HEK293 (cell line): ENCODE results near the gene CLIC4.

ENCODE experiments used
- CTCF ChIA-PET: fragments of 350-600 bp; formaldehyde crosslinking; extraction: SDS; loops from one replicate; lab custom pipeline; 2021; ENCODE audit warnings: antibody characterized with exemption; lab: Yijun Ruan, JAX
- POLR2A ChIA-PET: fragments of 300-600 bp; formaldehyde crosslinking; extraction: SDS; loops from one replicate; lab custom pipeline; 2020; ENCODE audit warnings: antibody characterized with exemption, inconsistent platforms; lab: Yijun Ruan, JAX
- H3K27ac ChIP-seq: fragments of 200-500 bp; sonication (Bioruptor generic); 2 replicates; pipeline ENCODE4 v1.5.1; 2014; ENCODE audit warnings: low read depth, low read length, control low read depth, inconsistent platforms; ENCODE audit errors: extremely low read depth
- H3K36me3 ChIP-seq, 2 experiments: fragments of 200-500 bp in 1 of 2; sonication (Bioruptor generic) in 1 of 2; 1 replicate in 1 of 2; 2 replicates in 1 of 2; pipeline ENCODE4 v1.5.1; 2014 to 2017; ENCODE audit warnings: inconsistent platforms in 2 of 2, low read length in 2 of 2; ENCODE audit not compliant: control insufficient read depth in 2 of 2, insufficient read depth in 1 of 2
- H3K4me1 ChIP-seq: fragments of 200-500 bp; sonication (Bioruptor generic); 2 replicates; pipeline ENCODE4 v1.5.1; 2014; ENCODE audit warnings: mild to moderate bottlenecking, low read length, inconsistent platforms; ENCODE audit not compliant: control insufficient read depth, insufficient read depth
- H3K4me3 ChIP-seq: 2 replicates; pipeline ENCODE4 v1.5.1; 2011; ENCODE audit warnings: low read depth, mild to moderate bottlenecking, control low read depth, low read length, moderate library complexity
- H3K9me3 ChIP-seq: fragments of 200-500 bp; sonication (Bioruptor generic); 2 replicates; pipeline ENCODE4 v1.5.1; 2014; ENCODE audit warnings: low read depth, low read length, inconsistent platforms; ENCODE audit not compliant: control insufficient read depth, insufficient read depth
- MYNN ChIP-seq: fragments of 450-650 bp; formaldehyde crosslinking; IDR thresholded peaks from 2 replicates; pipeline ENCODE4 v1.5.1; 2016; ENCODE audit warnings: missing biosample characterization, missing genetic modification characterization, borderline replicate concordance
- OSR2 ChIP-seq: fragments of 450-650 bp; formaldehyde crosslinking; IDR thresholded peaks from 2 replicates; pipeline ENCODE4 v1.5.1; 2016; ENCODE audit warnings: missing biosample characterization, missing genetic modification characterization
- TCF7L2 ChIP-seq: IDR thresholded peaks from 2 replicates; pipeline ENCODE4 v1.6.1; 2011; ENCODE audit warnings: low read depth, mild to moderate bottlenecking, inconsistent platforms, low read length, moderate library complexity, borderline replicate concordance
- ZNF16 ChIP-seq: fragments of 450-650 bp; formaldehyde crosslinking; IDR thresholded peaks from 2 replicates; pipeline ENCODE4 v1.5.1; 2016; ENCODE audit warnings: low read depth, missing biosample characterization, missing genetic modification characterization
- ZNF174 ChIP-seq: fragments of 450-650 bp; formaldehyde crosslinking; IDR thresholded peaks from 2 replicates; pipeline ENCODE4 v1.5.0; 2017; ENCODE audit warnings: missing biosample characterization, mild to moderate bottlenecking, missing genetic modification characterization
- ZNF214 ChIP-seq: fragments of 450-650 bp; formaldehyde crosslinking; IDR thresholded peaks from 2 replicates; pipeline ENCODE4 v1.5.1; 2017; ENCODE audit warnings: missing biosample characterization, mild to moderate bottlenecking, missing genetic modification characterization, borderline replicate concordance
- ZNF26 ChIP-seq: fragments of 450-650 bp; formaldehyde crosslinking; IDR thresholded peaks from 2 replicates; pipeline ENCODE4 v1.5.1; 2016; ENCODE audit warnings: missing biosample characterization, missing genetic modification characterization
- ZNF350 ChIP-seq: fragments of 450-650 bp; formaldehyde crosslinking; IDR thresholded peaks from 2 replicates; pipeline ENCODE4 v1.5.0; 2017; ENCODE audit warnings: missing biosample characterization, mild to moderate bottlenecking, missing genetic modification characterization
- ZNF354C ChIP-seq: fragments of 450-650 bp; formaldehyde crosslinking; IDR thresholded peaks from 2 replicates; pipeline ENCODE4 v1.5.1; 2016; ENCODE audit warnings: missing biosample characterization, missing genetic modification characterization, low read depth, borderline replicate concordance
- ZNF362 ChIP-seq: fragments of 450-650 bp; formaldehyde crosslinking; IDR thresholded peaks from 2 replicates; pipeline ENCODE4 v1.5.1; 2016; ENCODE audit warnings: missing biosample characterization, missing genetic modification characterization
- ZNF585B ChIP-seq: fragments of 450-650 bp; formaldehyde crosslinking; IDR thresholded peaks from 2 replicates; pipeline ENCODE4 v1.5.1; 2016; ENCODE audit warnings: missing biosample characterization, missing genetic modification characterization
- ZNF623 ChIP-seq: fragments of 450-650 bp; formaldehyde crosslinking; IDR thresholded peaks from 2 replicates; pipeline ENCODE4 v1.5.1; 2016; ENCODE audit warnings: missing biosample characterization, missing genetic modification characterization
- ZNF639 ChIP-seq: fragments of 450-650 bp; formaldehyde crosslinking; IDR thresholded peaks from 2 replicates; pipeline ENCODE4 v1.5.1; 2016; ENCODE audit warnings: missing biosample characterization, missing genetic modification characterization
- ZNF645 ChIP-seq: fragments of 450-650 bp; formaldehyde crosslinking; IDR thresholded peaks from 2 replicates; pipeline ENCODE4; 2016; ENCODE audit warnings: missing biosample characterization, missing genetic modification characterization
- ZNF76 ChIP-seq: fragments of 450-650 bp; formaldehyde crosslinking; IDR thresholded peaks from 2 replicates; pipeline ENCODE4; 2016; ENCODE audit warnings: low read depth, missing biosample characterization, missing genetic modification characterization, borderline replicate concordance
- ZNF791 ChIP-seq: fragments of 450-650 bp; formaldehyde crosslinking; IDR thresholded peaks from 2 replicates; pipeline ENCODE4 v1.5.1; 2016; ENCODE audit warnings: missing biosample characterization, missing genetic modification characterization
- ZNF792 ChIP-seq: fragments of 450-650 bp; formaldehyde crosslinking; IDR thresholded peaks from 2 replicates; pipeline ENCODE4 v1.5.1; 2016; ENCODE audit warnings: missing biosample characterization, missing genetic modification characterization
- ZSCAN18 ChIP-seq: fragments of 450-650 bp; formaldehyde crosslinking; IDR thresholded peaks from 2 replicates; pipeline ENCODE4 v1.5.1; 2016; ENCODE audit warnings: missing biosample characterization, missing genetic modification characterization

Gene CLIC4

GRCh38 chr1:24715658-24716057 is 29.6 kb upstream of the CLIC4 start (continued):
- TF ChIP-seq ZNF645 (tag by site-specific recombination) (no peak), MYNN (tag by site-specific recombination) (no peak), ZNF639 (tag by site-specific recombination) (no peak), ZNF76 (tag by site-specific recombination) (no peak), OSR2 (tag by site-specific recombination) (no peak), ZNF791 (tag by site-specific recombination) (no peak), ZNF792 (tag by site-specific recombination) (no peak), ZNF585B (tag by site-specific recombination) (no peak)

- CTCF ChIA-PET, result interaction anchor here (0.9 kb wide), 3 partner anchors 27 to 57 kb away, joined by 3 read pairs; no protein-coding TSS in a partner anchor
- Histone ChIP-seq H3K36me3 (no peaks in the 10 kb centered on the region), H3K4me3 (no peak overlapping the region), H3K9me3 (no peaks in the 10 kb centered on the region), H3K27ac (no peak overlapping the region), H3K4me1 (no peaks in the 10 kb centered on the region)
- POLR2A ChIA-PET, result no interaction called here
- TF ChIP-seq ZNF354C (tag by site-specific recombination), result no peak
- no peak for TF ChIP-seq ZNF623 (tag by site-specific recombination)
- no peak for TF ChIP-seq ZNF174 (tag by site-specific recombination)
- TF ChIP-seq ZNF214, result no peak
- TF ChIP-seq ZNF16 (tag by site-specific recombination), result no peak
- TF ChIP-seq ZNF350 (tag by site-specific recombination), result no peak
- no peak for TF ChIP-seq ZNF26 (tag by site-specific recombination)
- TF ChIP-seq TCF7L2, result no peak
- TF ChIP-seq ZNF362, result no peak
- TF ChIP-seq ZSCAN18 (tag by site-specific recombination), result no peak
These were observed 27.2 kb upstream of the CLIC4 start for GRCh38 chr1:24717887-24718650.
